Activated naive CD4-positive, alpha-beta T cell treated with anti-CD3 and anti-CD28 coated beads, Interleukin-2, amount 10 ng/mL, durations not matched to agents 7 days and 5 days (primary cell): ENCODE results near the gene ZNF222.

Source experiments
- CTCF ChIA-PET: fragments of 350-600 bp; sonication (Branson Sonifier 250); formaldehyde crosslinking; loops from one replicate; lab custom pipeline; 2021; ENCODE audit warnings: antibody characterized with exemption; lab: Charles Lee
- DNase-seq: peaks from one replicate; pipeline ENCODE4 v3.0.0-alpha.2; 2020
- H3K27ac Mint-ChIP-seq: one replicate; pipeline ENCODE4 v1.8.0; 2021; ENCODE audit warnings: mild to moderate bottlenecking, moderate library complexity, mixed read lengths
- H3K27me3 Mint-ChIP-seq: one replicate; pipeline ENCODE4 v1.8.0; 2021; ENCODE audit warnings: mild to moderate bottlenecking, mixed read lengths
- H3K36me3 Mint-ChIP-seq: one replicate; pipeline ENCODE4 v1.8.0; 2021; ENCODE audit warnings: mixed read lengths
- H3K4me1 Mint-ChIP-seq: one replicate; pipeline ENCODE4 v1.8.0; 2021; ENCODE audit warnings: mixed read lengths
- H3K4me3 Mint-ChIP-seq: one replicate; pipeline ENCODE4 v1.8.0; 2021; ENCODE audit warnings: mild to moderate bottlenecking, moderate library complexity, mixed read lengths
- H3K9me3 Mint-ChIP-seq: one replicate; pipeline ENCODE4 v1.8.0; 2021; ENCODE audit warnings: mixed read lengths

ZNF222 gene

GRCh38 chr19:44025217-44025936 lies at the start of gene ZNF222:
ZNF222 (plus strand) TSS chr19:44025379; CDS start chr19:44025437, 58 bp downstream.
- no peaks in the 10 kb centered on the region for H3K27me3 Mint-ChIP-seq
- peaks cover 39% of the 10 kb centered on the region for H3K9me3 Mint-ChIP-seq
- peak; percentile 88 for DNase-seq
- CTCF ChIA-PET, result interaction anchor here (1.6 kb wide), 1 partner anchor 70 kb away, joined by 4 read pairs; no protein-coding TSS in a partner anchor
- H3K27ac Mint-ChIP-seq, result peak within 1 kb of the TSS; percentile 82
- peaks cover 48% of the 10 kb centered on the region for H3K36me3 Mint-ChIP-seq
- H3K4me1 Mint-ChIP-seq, result peaks cover 18% of the 10 kb centered on the region
- peak within 1 kb of the TSS; percentile 92 for H3K4me3 Mint-ChIP-seq

- DNase-seq, result no peak
- Mint-ChIP-seq H3K27ac (no peak overlapping the region), H3K36me3 (no peaks in the 10 kb centered on the region), H3K4me3 (no peak overlapping the region), H3K9me3 (peaks cover 31% of the 10 kb centered on the region), H3K4me1 (no peaks in the 10 kb centered on the region), H3K27me3 (no peaks in the 10 kb centered on the region)
- CTCF ChIA-PET, result no interaction called here
Measured at GRCh38 chr19:43976732-43977131, 48.4 kb upstream of the ZNF222 start.

- H3K4me1 Mint-ChIP-seq, result peaks cover 17% of the 10 kb centered on the region
- peaks cover 7% of the 10 kb centered on the region for H3K9me3 Mint-ChIP-seq
- H3K27me3 Mint-ChIP-seq, result no peaks in the 10 kb centered on the region
- H3K27ac Mint-ChIP-seq, result peak overlapping the region; percentile 67
- CTCF ChIA-PET, result no interaction called here
- peak overlapping the region; percentile 95 for H3K4me3 Mint-ChIP-seq
- peaks cover 8% of the 10 kb centered on the region for H3K36me3 Mint-ChIP-seq
- no peak for DNase-seq
Measured at GRCh38 chr19:43983544-43983911, 41.7 kb upstream of the ZNF222 start.

- DNase-seq, result peak; percentile 79
- Mint-ChIP-seq H3K4me3 (peak within 1 kb of the TSS; percentile 95), H3K36me3 (peaks cover 13% of the 10 kb centered on the region), H3K9me3 (peaks cover 7% of the 10 kb centered on the region), H3K27ac (peak within 1 kb of the TSS; percentile 87), H3K4me1 (peaks cover 17% of the 10 kb centered on the region), H3K27me3 (no peaks in the 10 kb centered on the region)
- CTCF ChIA-PET, result interaction anchor here (1.3 kb wide), 1 partner anchor 111 kb away, joined by 4 read pairs; no protein-coding TSS in a partner anchor
Measured at GRCh38 chr19:43983912-43984686, 41.1 kb upstream of the ZNF222 start, which contains the start of gene ZNF155. ZNF155 (plus strand) TSS chr19:43984188; CDS start chr19:43988544, 4,356 bp downstream.

DNA sequence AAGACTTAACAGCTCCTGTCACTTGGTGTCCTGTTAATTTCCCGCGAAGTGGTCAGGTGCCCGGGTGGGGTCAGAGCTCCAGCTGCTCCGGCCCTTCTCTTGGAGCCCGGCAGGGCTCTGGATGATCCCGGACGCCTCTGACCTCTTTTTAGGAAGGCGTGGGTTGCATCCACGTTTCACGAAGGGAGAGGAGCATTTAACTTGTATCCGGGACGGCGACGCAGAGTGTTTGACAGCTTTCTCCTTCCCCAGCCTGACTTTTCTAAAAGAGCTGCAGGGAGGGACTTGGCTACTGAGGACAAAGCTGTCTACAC lies 40.5 kb upstream of the ZNF222 start:
- DNase-seq, result no peak
- Mint-ChIP-seq H3K4me3 (peak overlapping the region; percentile 95), H3K27ac (peak overlapping the region; percentile 87), H3K36me3 (peaks cover 19% of the 10 kb centered on the region), H3K27me3 (no peaks in the 10 kb centered on the region), H3K4me1 (peaks cover 17% of the 10 kb centered on the region), H3K9me3 (peaks cover 9% of the 10 kb centered on the region)
- CTCF ChIA-PET, result interaction anchor here (1.3 kb wide), 1 partner anchor 110 kb away, joined by 4 read pairs; no protein-coding TSS in a partner anchor

GRCh38 chr19:43997631-43998290 lies 27.4 kb upstream of the ZNF222 start:
- CTCF ChIA-PET, result no interaction called here
- Mint-ChIP-seq H3K27ac (no peak overlapping the region), H3K27me3 (no peaks in the 10 kb centered on the region), H3K4me1 (peaks cover 10% of the 10 kb centered on the region), H3K36me3 (peaks cover 53% of the 10 kb centered on the region), H3K4me3 (no peak overlapping the region), H3K9me3 (peaks cover 35% of the 10 kb centered on the region)
- no peak for DNase-seq

GRCh38 chr19:44002212-44002565 lies 23.0 kb upstream of the ZNF222 start:
- CTCF ChIA-PET, result no interaction called here
- Mint-ChIP-seq H3K4me3 (peak overlapping the region; percentile 99), H3K36me3 (peaks cover 37% of the 10 kb centered on the region), H3K27me3 (no peaks in the 10 kb centered on the region), H3K27ac (peak overlapping the region; percentile 94), H3K4me1 (peaks cover 22% of the 10 kb centered on the region), H3K9me3 (peaks cover 41% of the 10 kb centered on the region)
- DNase-seq, result no peak

DNA sequence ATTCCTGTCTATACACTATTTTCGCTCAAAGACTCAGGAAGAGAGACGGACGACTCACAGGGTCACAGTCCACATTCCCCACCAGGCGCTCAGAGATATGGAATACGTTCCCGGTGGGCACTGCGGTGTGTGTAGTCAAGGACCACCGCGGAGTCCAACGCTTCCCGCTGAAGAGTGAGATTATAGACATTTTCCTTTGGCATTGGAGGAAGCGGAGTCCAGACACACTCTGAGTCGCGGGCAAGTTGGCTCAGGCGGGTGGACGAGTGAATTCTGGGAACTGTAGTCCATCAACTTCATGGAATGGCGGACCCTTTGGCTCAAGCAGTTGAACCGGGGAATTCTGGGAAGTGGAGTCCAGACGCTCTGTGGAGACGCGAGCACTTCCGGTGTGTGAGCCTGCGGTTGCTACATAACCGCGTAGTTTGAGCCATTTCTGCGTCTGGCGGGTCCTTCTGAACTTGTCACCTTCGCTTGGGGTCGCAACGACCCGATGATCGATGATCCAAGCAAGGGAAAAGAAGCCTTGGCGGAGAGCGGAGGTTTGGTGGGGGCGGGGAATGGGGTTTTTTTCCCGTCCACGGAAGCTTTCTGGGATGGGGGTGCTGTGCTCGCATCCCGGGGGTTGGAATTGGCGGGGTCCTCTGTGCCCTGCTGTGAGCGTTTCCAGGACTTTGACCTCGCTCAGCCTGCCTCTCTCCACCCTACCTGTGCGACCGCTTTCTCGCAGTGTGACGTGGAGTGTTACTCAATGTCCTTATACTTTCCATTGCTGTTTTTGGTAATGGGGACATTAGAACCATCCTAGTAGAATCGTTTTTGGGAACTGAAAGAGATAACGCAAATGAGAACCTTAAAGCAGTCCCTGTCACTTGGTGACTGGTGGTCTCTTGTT lies 22.4 kb upstream of the ZNF222 start, which contains the start of gene ZNF230:
ZNF230 (plus strand) TSS at position 392 of the 895 bp plus-strand sequence. CDS start 4,122 bp downstream, outside the sequence.
- Mint-ChIP-seq H3K27me3 (no peaks in the 10 kb centered on the region), H3K36me3 (peaks cover 43% of the 10 kb centered on the region), H3K9me3 (peaks cover 42% of the 10 kb centered on the region), H3K27ac (peak within 1 kb of the TSS; percentile 94), H3K4me3 (peak within 1 kb of the TSS; percentile 99), H3K4me1 (peaks cover 22% of the 10 kb centered on the region)
- CTCF ChIA-PET, result interaction anchor here (1.8 kb wide), 1 partner anchor 92 kb away, joined by 6 read pairs; no protein-coding TSS in a partner anchor
- peak; percentile 91 for DNase-seq

DNA sequence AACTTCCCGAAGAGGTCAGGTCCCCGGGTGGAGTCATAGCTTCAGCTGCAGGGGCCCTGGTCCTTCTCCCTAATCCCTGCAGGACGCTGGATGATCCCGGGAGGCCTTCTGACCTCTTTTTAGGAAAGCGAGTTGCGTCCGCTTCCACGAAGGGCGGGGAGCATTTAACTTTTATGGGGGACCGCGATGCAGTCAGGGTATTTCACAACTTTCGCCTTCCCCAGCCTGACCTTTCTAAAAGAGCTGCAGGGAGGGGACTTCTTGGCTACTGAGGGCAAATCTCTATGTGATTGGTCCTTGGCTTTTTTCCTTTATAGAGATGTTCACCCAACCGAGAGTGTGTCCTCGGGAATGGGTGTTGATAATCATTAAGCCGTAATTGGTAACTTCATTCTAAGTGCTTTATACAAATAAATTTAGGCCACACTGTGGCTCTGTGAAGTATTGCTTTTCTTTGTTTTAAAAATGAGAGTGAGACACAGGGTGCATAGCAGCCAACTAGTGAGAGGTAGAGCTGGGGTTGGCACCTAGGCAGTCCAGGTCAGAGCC lies 21.6 kb upstream of the ZNF222 start:
- CTCF ChIA-PET, result interaction anchor here (1.8 kb wide), 1 partner anchor 92 kb away, joined by 6 read pairs; no protein-coding TSS in a partner anchor
- peaks cover 45% of the 10 kb centered on the region for H3K36me3 Mint-ChIP-seq
- H3K4me1 Mint-ChIP-seq, result peaks cover 22% of the 10 kb centered on the region
- H3K27ac Mint-ChIP-seq, result peak overlapping the region; percentile 94
- peak; percentile 28 for DNase-seq
- no peaks in the 10 kb centered on the region for H3K27me3 Mint-ChIP-seq
- peak overlapping the region; percentile 99 for H3K4me3 Mint-ChIP-seq
- H3K9me3 Mint-ChIP-seq, result peaks cover 45% of the 10 kb centered on the region

- no peak for DNase-seq
- CTCF ChIA-PET, result no interaction called here
- no peak overlapping the region for H3K4me3 Mint-ChIP-seq
- peaks cover 22% of the 10 kb centered on the region for H3K4me1 Mint-ChIP-seq
- peaks cover 64% of the 10 kb centered on the region for H3K36me3 Mint-ChIP-seq
- H3K27ac Mint-ChIP-seq, result no peak overlapping the region
- H3K27me3 Mint-ChIP-seq, result no peaks in the 10 kb centered on the region
- H3K9me3 Mint-ChIP-seq, result peaks cover 57% of the 10 kb centered on the region
Measured at GRCh38 chr19:44005973-44006372, 19.2 kb upstream of the ZNF222 start.

- Mint-ChIP-seq H3K9me3 (peaks cover 60% of the 10 kb centered on the region), H3K4me3 (no peak overlapping the region), H3K36me3 (peaks cover 68% of the 10 kb centered on the region), H3K4me1 (peaks cover 15% of the 10 kb centered on the region), H3K27ac (no peak overlapping the region), H3K27me3 (no peaks in the 10 kb centered on the region)
- DNase-seq, result no peak
- CTCF ChIA-PET, result no interaction called here
Measured at GRCh38 chr19:44007473-44007872, 17.7 kb upstream of the ZNF222 start.

- no peaks in the 10 kb centered on the region for H3K4me1 Mint-ChIP-seq
- H3K27me3 Mint-ChIP-seq, result no peaks in the 10 kb centered on the region
- H3K9me3 Mint-ChIP-seq, result peaks cover 73% of the 10 kb centered on the region
- no peak overlapping the region for H3K27ac Mint-ChIP-seq
- H3K4me3 Mint-ChIP-seq, result no peak overlapping the region
- H3K36me3 Mint-ChIP-seq, result peaks cover 65% of the 10 kb centered on the region
- no peak for DNase-seq
- CTCF ChIA-PET, result no interaction called here
Measured at GRCh38 chr19:44010468-44010867, 14.7 kb upstream of the ZNF222 start.

- Mint-ChIP-seq H3K36me3 (no peaks in the 10 kb centered on the region), H3K27ac (no peak overlapping the region), H3K27me3 (no peaks in the 10 kb centered on the region), H3K9me3 (peaks cover 28% of the 10 kb centered on the region), H3K4me1 (peaks cover under 1% of the 10 kb centered on the region), H3K4me3 (no peak overlapping the region)
- no peak for DNase-seq
- CTCF ChIA-PET, result no interaction called here
Measured at GRCh38 chr19:44019498-44019897, 5.7 kb upstream of the ZNF222 start.
